Cerebellar cortex (tissue), 1 donor: ENCODE results near the gene OTOS.

Experiments used
- DNase-seq: peaks from one replicate; pipeline ENCODE4 v3.0.0-alpha.2; 2015; ENCODE audit warnings: low spot score

The OTOS gene

DNA sequence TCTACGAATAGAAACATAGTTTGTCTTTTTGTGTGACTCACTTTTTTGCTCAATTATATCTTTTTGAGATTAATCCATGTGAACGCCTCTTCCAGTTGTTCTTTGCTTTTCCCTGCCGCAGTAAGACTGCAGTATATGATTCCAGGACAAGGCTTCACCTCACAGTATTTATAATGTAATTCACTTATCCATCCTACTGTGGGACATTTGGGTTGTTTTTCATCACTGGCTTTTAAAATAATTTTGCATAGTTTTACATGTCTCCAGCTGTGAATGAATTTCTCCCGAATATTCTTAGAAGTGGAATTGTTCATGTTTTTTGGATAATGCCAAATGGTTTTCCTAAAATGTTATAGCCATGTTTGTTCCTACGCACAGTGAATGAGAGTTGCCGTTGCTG lies 26.2 kb downstream of the OTOS start:
- no peak for DNase-seq

DNA sequence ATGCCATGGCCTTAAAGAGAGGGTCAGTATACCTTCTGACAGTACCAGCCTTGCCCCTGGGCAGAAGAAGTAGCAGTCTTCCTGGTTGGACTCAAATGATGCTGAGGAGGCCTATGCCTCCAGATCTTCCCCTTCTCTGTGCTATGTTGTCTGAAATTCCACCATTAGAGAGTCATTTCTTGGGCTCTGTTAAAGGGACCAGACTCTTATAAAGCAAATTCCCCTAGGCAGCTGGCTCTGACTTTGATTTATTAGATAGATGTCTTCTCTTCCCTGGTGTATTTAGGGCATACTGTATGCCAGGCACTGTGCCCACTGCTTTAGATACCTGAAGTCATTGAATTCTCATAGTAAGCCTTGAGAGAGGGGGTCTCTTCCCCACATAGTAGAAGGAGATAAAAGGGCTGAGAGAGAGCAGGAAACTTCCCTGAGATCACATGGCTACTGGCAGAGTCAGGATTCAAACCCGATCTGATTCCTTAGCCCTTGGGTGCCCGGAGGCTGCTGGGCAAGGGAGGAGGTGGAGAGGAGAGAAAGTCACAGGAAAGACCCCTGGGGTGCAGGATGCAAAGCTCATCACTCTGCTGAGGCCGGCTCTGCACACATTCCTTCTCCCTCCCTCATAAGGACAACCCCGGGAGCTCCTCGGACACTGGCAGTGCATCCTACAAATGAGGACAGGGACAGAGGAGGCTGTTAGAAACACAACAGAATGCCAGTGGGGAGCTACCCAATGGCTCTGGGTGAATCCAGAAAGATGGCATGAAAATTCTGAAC lies 27.4 kb downstream of the OTOS start:
- DNase-seq, result no peak

- DNase-seq, result no peak
Measured at GRCh38 chr2:240111253-240111652, 29.2 kb downstream of the OTOS start.

DNA sequence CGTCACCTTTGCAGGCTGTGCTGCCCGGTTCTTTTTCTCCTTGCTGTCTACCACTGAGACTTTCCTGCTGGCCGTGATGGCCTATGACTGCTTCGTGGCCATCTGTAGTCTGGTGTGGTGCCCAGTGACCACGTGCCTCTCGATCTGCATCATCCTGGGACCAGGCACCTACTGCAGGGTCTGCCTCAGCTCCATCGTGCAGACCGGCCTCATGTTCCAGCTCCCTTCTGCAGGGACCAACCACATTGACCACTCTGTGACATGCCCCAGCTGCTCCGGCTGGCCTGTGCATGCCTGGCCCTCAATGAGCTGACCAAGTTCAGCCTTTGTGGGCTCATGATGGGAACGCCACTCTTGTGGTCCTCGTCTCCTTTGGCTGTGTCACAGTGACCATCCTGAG lies 31.1 kb downstream of the OTOS start:
- DNase-seq, result no peak

DNA sequence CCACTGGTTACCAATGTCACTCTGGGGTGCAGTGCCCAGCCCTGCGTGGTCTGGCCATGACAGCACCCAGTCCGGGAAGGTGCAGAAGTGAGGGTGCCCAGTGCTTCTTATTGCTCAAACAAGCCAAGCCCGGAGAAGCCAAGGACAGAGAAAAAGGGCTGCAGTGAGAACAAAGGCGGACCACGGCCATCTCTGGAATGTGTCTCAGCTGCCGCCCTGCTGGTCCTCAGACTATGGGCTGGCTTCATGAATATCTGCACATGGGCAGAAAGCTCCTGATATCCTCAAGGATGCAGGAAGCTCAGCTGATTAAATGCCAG lies 33.0 kb downstream of the OTOS start:
- no peak for DNase-seq

GRCh38 chr2:240106765-240107476 lies 33.5 kb downstream of the OTOS start:
- DNase-seq, result no peak

GRCh38 chr2:240105982-240106381 lies 34.5 kb downstream of the OTOS start:
- DNase-seq, result no peak

GRCh38 chr2:240103136-240103535 lies 37.3 kb downstream of the OTOS start:
- DNase-seq, result no peak

- no peak for DNase-seq
Measured at GRCh38 chr2:240098349-240098748, 42.1 kb downstream of the OTOS start.

DNA sequence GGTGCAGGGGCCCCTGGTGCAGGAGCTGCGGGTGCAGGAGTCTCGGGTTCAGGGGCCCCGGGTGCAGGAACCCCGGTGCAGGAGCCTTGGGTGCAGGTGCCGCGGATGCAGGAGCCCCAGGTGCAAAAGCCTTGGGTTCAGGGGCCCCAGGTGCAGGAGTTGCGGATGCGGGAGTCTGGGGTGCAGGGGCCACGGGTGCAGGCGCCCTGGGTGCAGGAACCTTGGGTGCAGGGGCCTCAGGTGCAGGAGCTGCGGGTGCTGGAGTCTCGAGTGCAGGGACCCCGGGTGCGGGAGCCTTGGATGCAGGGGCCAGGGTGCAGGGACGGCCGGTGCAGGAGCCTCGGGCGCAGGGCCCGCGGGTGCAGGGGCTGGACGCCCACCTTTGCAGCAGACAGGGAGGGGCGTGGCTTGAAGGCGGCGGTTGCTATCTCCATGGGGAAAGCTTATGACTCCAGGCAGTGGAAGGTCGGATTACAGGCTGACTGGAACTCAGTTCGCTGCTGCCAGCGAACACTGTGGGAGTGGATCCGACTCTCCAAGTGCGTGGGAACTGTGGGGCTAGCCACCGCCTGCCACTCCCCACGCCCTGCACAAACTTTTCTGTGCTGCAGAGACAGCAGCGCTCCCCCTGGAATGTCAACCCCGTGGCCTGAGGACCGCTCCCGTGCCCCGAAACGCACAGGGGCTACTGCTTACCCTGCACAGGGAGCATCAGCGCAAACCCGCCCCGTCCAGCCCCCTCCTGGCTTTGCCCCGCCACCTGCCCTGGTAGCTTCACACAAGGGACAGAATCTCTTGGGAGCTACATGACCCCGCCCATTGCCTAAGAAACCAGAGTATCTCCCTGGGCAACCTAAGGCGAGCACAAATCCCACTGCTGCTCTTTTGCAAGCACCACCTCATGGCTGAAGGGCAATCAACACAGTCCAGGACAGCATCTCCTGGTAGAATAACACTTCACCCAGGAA lies 44.6 kb downstream of the OTOS start:
- no peak for DNase-seq

- DNase-seq, result no peak
Measured at GRCh38 chr2:240089306-240089705, 51.2 kb downstream of the OTOS start.
